Activated CD4-positive, alpha-beta memory T cell treated with anti-CD3 and anti-CD28 coated beads, Interleukin-2, amount 10 ng/mL, durations not matched to agents 7 days and 5 days (primary cell): Measurements from ENCODE around the gene ESD. TPM values are rescaled to one million over a fixed set of nuclear protein-coding genes. Genes with fewer than 3 reads are reported as not detected.
A peak's percentile ranks its signal among the peaks of the same experiment; 100 is the strongest.
"Not testable (repeated sequence)": the region's sequence is repeated elsewhere in the genome, so short reads cannot be mapped to it uniquely, and the experiment has no call there.

Experiments
- CTCF ChIA-PET: fragments of 350-600 bp; sonication (Branson Sonifier 250); formaldehyde crosslinking; loops from one replicate; lab custom pipeline; 2021; ENCODE audit warnings: antibody characterized with exemption, inconsistent platforms; lab: Charles Lee
- POLR2A ChIA-PET: fragments of 350-600 bp; sonication (Branson Sonifier 250); formaldehyde crosslinking; loops from one replicate; lab custom pipeline; 2021; ENCODE audit warnings: antibody characterized with exemption; lab: Charles Lee
- DNase-seq: peaks from one replicate; pipeline ENCODE4 v3.0.0-alpha.2; 2020
- H3K27ac Mint-ChIP-seq: one replicate; pipeline ENCODE4 v1.8.0; 2021; ENCODE audit warnings: mild to moderate bottlenecking, mixed read lengths
- H3K27me3 Mint-ChIP-seq: one replicate; pipeline ENCODE4 v1.8.0; 2021; ENCODE audit warnings: mixed read lengths
- H3K36me3 Mint-ChIP-seq: one replicate; pipeline ENCODE4 v1.8.0; 2021; ENCODE audit warnings: low read depth, mixed read lengths
- H3K4me1 Mint-ChIP-seq: one replicate; pipeline ENCODE4 v1.8.0; 2021; ENCODE audit warnings: mixed read lengths
- H3K4me3 Mint-ChIP-seq: one replicate; pipeline ENCODE4 v1.8.0; 2021; ENCODE audit warnings: mild to moderate bottlenecking, mixed read lengths
- H3K9me3 Mint-ChIP-seq: one replicate; pipeline ENCODE4 v1.8.0; 2021; ENCODE audit warnings: mixed read lengths
- total RNA-seq, 2 experiments: library from RNA; stranded (reverse); gene quantifications; one replicate each; pipeline ENCODE4 v1.2.3, GENCODE V29; 2021

The ESD gene
- total RNA-seq, 2 experiments from 2014 or later = 76.7 to 76.9 TPM

DNA sequence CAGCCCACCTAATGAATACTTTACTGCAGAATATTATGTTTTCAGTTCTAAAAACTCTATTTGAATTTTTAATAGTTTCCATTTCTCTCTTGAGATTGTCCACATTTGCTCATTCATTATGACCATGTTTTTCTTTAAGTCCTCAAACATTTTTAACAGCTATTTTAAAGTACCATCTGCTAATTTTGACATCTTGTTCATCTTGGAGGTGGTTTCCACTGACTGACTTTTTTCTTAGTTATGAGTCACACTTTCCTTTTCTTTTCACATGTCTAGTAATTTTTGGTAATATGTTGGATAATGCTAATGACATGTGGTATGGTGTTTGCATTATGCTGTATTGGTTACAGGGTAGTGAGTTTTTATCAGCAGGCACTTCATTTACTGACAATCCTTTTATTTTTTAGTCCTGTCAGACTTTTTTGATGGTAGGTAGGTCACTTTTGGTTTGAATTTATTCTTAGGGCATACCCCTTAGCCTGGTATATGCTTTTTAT, 15.4 kb upstream of the ESD start:
- peaks cover 6% of the 10 kb centered on the region for H3K36me3 Mint-ChIP-seq
- DNase-seq = no peak
- H3K4me1 Mint-ChIP-seq = peaks cover 6% of the 10 kb centered on the region
- POLR2A ChIA-PET = no interaction called here
- H3K27me3 Mint-ChIP-seq = peaks cover 27% of the 10 kb centered on the region
- no peak overlapping the region for H3K27ac Mint-ChIP-seq
- H3K4me3 Mint-ChIP-seq = no peak overlapping the region
- peaks cover 14% of the 10 kb centered on the region for H3K9me3 Mint-ChIP-seq
- CTCF ChIA-PET = no interaction called here

DNA sequence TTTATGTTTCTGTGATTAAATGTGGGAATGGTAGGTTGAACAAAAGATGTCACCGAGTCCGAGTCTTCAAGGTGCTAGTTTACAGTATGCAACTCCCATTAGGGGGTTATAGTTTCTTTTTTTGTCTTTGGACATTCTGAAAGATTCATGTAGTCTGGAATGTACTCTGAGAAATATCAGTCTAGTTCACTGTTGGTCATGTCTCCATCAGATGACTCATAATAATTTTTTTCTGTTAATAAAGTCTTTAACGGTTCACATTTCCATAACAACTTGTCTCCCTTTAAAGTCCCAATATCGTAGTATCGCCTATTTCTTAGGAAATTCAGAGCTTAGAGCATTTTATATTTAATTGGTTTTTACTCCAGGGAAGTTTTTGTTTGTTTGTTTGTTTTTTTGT, 13.5 kb upstream of the ESD start:
- peaks cover 6% of the 10 kb centered on the region for H3K36me3 Mint-ChIP-seq
- peaks cover 6% of the 10 kb centered on the region for H3K4me1 Mint-ChIP-seq
- no peak overlapping the region for H3K4me3 Mint-ChIP-seq
- H3K27me3 Mint-ChIP-seq = peaks cover 21% of the 10 kb centered on the region
- no peak overlapping the region for H3K27ac Mint-ChIP-seq
- CTCF ChIA-PET = no interaction called here
- POLR2A ChIA-PET = no interaction called here
- peaks cover 14% of the 10 kb centered on the region for H3K9me3 Mint-ChIP-seq
- DNase-seq = no peak

DNA sequence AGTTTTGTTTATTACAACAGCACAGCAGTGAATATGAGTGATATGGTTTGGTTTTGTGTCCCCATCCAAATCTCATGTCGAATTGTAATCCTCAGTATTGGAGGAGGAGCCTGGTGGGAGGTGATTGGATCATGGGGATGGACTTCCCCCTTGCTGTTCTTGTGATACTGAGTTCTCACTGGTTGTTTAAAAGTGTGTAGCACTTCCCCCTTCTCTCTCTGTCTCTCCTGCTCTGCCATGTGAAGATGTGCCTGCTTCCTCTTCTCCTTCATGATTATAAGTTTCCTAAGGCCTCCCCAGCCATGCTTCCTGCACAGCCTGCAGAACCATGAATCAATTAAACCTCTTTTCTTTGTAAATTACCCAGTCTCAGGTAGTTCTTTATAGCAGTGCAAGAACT, 8.0 kb upstream of the ESD start:
- H3K36me3 Mint-ChIP-seq, H3K4me3 Mint-ChIP-seq, CTCF ChIA-PET, H3K27me3 Mint-ChIP-seq, H3K4me1 Mint-ChIP-seq, DNase-seq, H3K9me3 Mint-ChIP-seq, POLR2A ChIA-PET, H3K27ac Mint-ChIP-seq: not testable (repeated sequence)

- H3K27me3 Mint-ChIP-seq = peaks cover 6% of the 10 kb centered on the region
- H3K36me3 Mint-ChIP-seq = no peaks in the 10 kb centered on the region
- DNase-seq = no peak
- H3K4me3 Mint-ChIP-seq = no peak overlapping the region
- H3K27ac Mint-ChIP-seq = no peak overlapping the region
- CTCF ChIA-PET = no interaction called here
- no peaks in the 10 kb centered on the region for H3K4me1 Mint-ChIP-seq
- POLR2A ChIA-PET = no interaction called here
- H3K9me3 Mint-ChIP-seq = no peaks in the 10 kb centered on the region
Observed at GRCh38 chr13:46804391-46804815, 7.4 kb upstream of the ESD start.

DNA sequence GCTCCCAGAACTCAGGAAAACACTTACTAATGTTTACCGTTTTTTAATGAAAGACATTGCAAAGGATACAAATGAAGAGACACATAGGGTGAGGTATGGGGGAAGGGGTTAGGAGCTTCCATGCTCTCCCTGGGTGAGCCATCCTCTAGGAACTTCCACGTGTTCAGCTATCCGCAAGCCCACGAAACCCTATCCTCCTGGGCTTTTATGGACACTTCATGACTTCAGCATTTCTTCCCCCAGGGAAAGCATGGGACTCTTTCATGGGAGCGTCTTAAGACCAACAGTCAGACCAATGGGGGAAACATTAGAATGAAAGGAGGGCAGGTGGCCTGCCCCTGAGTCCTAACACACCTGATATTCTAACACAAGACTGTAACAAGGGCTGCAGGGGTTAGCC, 6.6 kb upstream of the ESD start:
- Mint-ChIP-seq H3K9me3 (no peaks in the 10 kb centered on the region), H3K27me3 (peaks cover 6% of the 10 kb centered on the region), H3K4me3 (no peak overlapping the region), H3K36me3 (no peaks in the 10 kb centered on the region), H3K27ac (no peak overlapping the region), H3K4me1 (no peaks in the 10 kb centered on the region)
- POLR2A ChIA-PET = no interaction called here
- CTCF ChIA-PET = no interaction called here
- no peak for DNase-seq

DNA sequence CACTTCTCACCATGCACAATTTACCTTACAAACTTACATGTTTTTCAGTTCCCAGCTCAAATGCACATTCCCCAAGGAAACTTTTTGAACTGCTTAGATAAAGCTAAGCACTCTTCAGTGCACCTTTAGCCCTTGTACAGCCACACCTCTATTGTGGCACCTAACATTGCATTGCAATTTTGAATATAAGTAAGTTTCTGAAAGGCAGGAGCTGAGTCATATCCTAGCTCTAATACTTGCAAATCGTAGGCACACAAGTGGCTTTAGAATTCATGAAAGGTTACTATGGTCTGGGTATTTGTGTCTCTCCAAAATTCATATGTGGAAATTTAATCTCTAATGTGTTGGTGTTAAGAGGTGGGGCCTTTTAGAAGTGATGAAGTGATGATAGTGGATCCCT, 4.9 kb upstream of the ESD start:
- Mint-ChIP-seq H3K27ac (no peak overlapping the region), H3K9me3 (no peaks in the 10 kb centered on the region), H3K36me3 (no peaks in the 10 kb centered on the region), H3K4me3 (no peak overlapping the region), H3K27me3 (peaks cover 1% of the 10 kb centered on the region), H3K4me1 (peaks cover 10% of the 10 kb centered on the region)
- ChIA-PET CTCF (no interaction called here), POLR2A (no interaction called here)
- no peak for DNase-seq

- no peak for DNase-seq
- ChIA-PET CTCF (no interaction called here), POLR2A (no interaction called here)
- Mint-ChIP-seq H3K9me3 (no peaks in the 10 kb centered on the region), H3K27me3 (no peaks in the 10 kb centered on the region), H3K36me3 (peaks cover 14% of the 10 kb centered on the region), H3K4me1 (peaks cover 33% of the 10 kb centered on the region), H3K4me3 (no peak overlapping the region), H3K27ac (no peak overlapping the region)
Observed at GRCh38 chr13:46799139-46799538, 2.2 kb upstream of the ESD start.

DNA sequence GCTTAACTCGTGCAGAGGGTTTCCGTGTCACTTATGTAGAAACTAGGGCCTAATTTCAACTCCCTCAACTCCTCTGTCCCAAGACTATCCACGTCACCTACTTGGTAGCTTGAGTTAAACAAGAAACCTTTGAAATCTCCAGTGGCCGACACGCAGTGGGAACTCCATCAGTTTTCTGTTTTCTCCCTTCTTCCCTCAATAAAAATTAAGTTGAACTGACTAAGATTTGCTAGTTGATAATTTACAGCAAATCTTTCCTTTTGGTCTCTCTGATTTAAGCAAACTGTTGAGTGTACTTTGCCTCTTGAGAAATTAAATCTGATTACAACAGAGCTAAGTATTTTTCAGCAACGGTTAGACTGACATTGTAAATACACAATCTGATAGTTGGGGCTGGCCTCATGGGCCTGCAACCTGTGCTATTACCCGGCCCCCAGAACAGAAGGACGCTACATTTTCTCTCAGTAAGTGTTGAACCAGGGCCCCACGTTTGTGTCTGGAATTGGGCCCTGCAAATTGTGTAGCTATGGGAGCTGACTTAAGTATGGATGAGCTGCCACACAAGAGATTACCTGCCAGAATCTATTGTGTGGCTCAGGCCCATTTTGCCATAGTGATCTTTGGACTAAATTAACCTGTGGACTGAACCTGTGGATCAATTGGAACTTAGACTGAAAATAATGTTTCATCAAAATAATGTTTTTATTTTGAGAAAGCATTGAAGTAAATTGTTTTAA, 708 bp upstream of the ESD start:
- H3K36me3 Mint-ChIP-seq = peaks cover 17% of the 10 kb centered on the region
- H3K27me3 Mint-ChIP-seq = no peaks in the 10 kb centered on the region
- no peak for DNase-seq
- H3K27ac Mint-ChIP-seq = peak overlapping the region; percentile 87
- CTCF ChIA-PET = interaction anchor here (1.2 kb wide), 1 partner anchor 129 kb away, joined by 3 read pairs; no protein-coding TSS in a partner anchor
- peaks cover 43% of the 10 kb centered on the region for H3K4me1 Mint-ChIP-seq
- POLR2A ChIA-PET = interaction anchor here (0.9 kb wide), 2 partner anchors 246 to 1435 kb away, joined by 3 read pairs; partner anchors contain the start of gene ITM2B
- H3K9me3 Mint-ChIP-seq = no peaks in the 10 kb centered on the region
- peak overlapping the region; percentile 87 for H3K4me3 Mint-ChIP-seq

- peak overlapping the region; percentile 87 for H3K4me3 Mint-ChIP-seq
- peak overlapping the region; percentile 87 for H3K27ac Mint-ChIP-seq
- H3K9me3 Mint-ChIP-seq = no peaks in the 10 kb centered on the region
- peaks cover 43% of the 10 kb centered on the region for H3K4me1 Mint-ChIP-seq
- no peaks in the 10 kb centered on the region for H3K27me3 Mint-ChIP-seq
- no peak for DNase-seq
- ChIA-PET POLR2A (interaction anchor here (0.9 to 1.3 kb wide), 4 partner anchors 11 to 42 kb away, joined by 3 to 5 read pairs (median 4); no protein-coding TSS in a partner anchor), CTCF (interaction anchor here (1.0 kb wide), 1 partner anchor 11 kb away, joined by 3 read pairs; no protein-coding TSS in a partner anchor)
- H3K36me3 Mint-ChIP-seq = peaks cover 17% of the 10 kb centered on the region
Observed at GRCh38 chr13:46796129-46796514, 839 bp downstream of the ESD start.

GRCh38 chr13:46795321-46795720, 1.6 kb downstream of the ESD start:
- H3K27ac Mint-ChIP-seq = no peak overlapping the region
- H3K27me3 Mint-ChIP-seq = no peaks in the 10 kb centered on the region
- ChIA-PET POLR2A (no interaction called here), CTCF (no interaction called here)
- peaks cover 24% of the 10 kb centered on the region for H3K36me3 Mint-ChIP-seq
- peak overlapping the region; percentile 53 for H3K4me3 Mint-ChIP-seq
- DNase-seq = no peak
- H3K4me1 Mint-ChIP-seq = peaks cover 43% of the 10 kb centered on the region
- H3K9me3 Mint-ChIP-seq = no peaks in the 10 kb centered on the region

GRCh38 chr13:46783504-46783903, 13.5 kb downstream of the ESD start:
- DNase-seq = no peak

DNA sequence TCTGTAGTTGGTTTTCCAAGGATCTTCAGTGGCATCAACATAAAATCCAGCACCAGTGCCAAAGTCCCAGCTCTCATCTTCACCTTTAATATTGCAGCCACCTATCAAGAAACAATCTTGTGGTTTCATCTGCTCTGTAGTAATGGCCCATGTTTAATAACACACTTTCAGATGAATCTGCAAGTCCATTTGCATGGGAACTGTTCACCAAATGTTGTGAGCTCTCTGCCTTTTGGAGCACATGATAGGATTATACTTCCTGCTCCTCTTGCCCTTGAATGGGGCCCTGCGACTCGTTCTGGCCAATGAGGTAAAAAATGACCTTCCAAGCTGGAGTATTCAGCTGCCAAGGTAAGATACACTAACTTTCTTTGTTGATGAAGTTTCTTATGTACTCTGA, 14.3 kb downstream of the ESD start:
- Mint-ChIP-seq H3K9me3 (no peaks in the 10 kb centered on the region), H3K36me3 (peaks cover 44% of the 10 kb centered on the region), H3K27ac (no peak overlapping the region), H3K4me3 (no peak overlapping the region), H3K27me3 (no peaks in the 10 kb centered on the region), H3K4me1 (no peaks in the 10 kb centered on the region)
- CTCF ChIA-PET = no interaction called here
- no peak for DNase-seq
- POLR2A ChIA-PET = no interaction called here

More at GRCh38 chr13:46783504-46783903, 13.5 kb downstream of the ESD start:
- H3K9me3 Mint-ChIP-seq = no peaks in the 10 kb centered on the region
- H3K27me3 Mint-ChIP-seq = no peaks in the 10 kb centered on the region
- no peak overlapping the region for H3K4me3 Mint-ChIP-seq
- ChIA-PET POLR2A (no interaction called here), CTCF (no interaction called here)
- H3K4me1 Mint-ChIP-seq = peaks cover 2% of the 10 kb centered on the region
- peaks cover 42% of the 10 kb centered on the region for H3K36me3 Mint-ChIP-seq
- no peak overlapping the region for H3K27ac Mint-ChIP-seq

DNA sequence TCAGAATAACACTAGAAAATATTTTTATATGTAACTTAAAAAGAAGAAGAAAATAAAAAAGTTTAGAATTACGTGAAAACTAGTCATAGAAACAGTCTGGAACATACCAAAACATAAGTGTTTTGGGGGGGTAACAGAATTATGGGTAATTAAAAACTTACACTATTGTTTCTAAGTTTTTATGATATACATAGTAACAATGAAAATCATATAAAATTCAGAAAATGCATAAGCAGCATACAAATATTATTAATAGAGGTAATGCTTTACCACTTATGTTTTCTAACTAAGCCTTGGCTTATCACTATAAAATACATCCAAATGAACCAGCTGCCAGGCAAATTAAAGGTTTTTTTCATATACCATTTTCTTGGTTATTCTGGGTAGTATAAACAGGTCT, 14.9 kb downstream of the ESD start:
- no peak overlapping the region for H3K4me3 Mint-ChIP-seq
- no peaks in the 10 kb centered on the region for H3K4me1 Mint-ChIP-seq
- ChIA-PET CTCF (no interaction called here), POLR2A (no interaction called here)
- peaks cover 46% of the 10 kb centered on the region for H3K36me3 Mint-ChIP-seq
- no peaks in the 10 kb centered on the region for H3K27me3 Mint-ChIP-seq
- H3K9me3 Mint-ChIP-seq = no peaks in the 10 kb centered on the region
- DNase-seq = no peak
- no peak overlapping the region for H3K27ac Mint-ChIP-seq

- POLR2A ChIA-PET = no interaction called here
- no peaks in the 10 kb centered on the region for H3K4me1 Mint-ChIP-seq
- no peaks in the 10 kb centered on the region for H3K9me3 Mint-ChIP-seq
- CTCF ChIA-PET = no interaction called here
- peaks cover 52% of the 10 kb centered on the region for H3K36me3 Mint-ChIP-seq
- H3K27me3 Mint-ChIP-seq = no peaks in the 10 kb centered on the region
- no peak overlapping the region for H3K4me3 Mint-ChIP-seq
- H3K27ac Mint-ChIP-seq = no peak overlapping the region
- DNase-seq = no peak
Observed at GRCh38 chr13:46778890-46779289, 18.1 kb downstream of the ESD start.
